Parathyroid adenoma (tissue), 2 donors: ENCODE results near the gene P2RX5.
A peak's percentile ranks its signal among the peaks of the same experiment; 100 is the strongest.

Experiments
- H2AFZ ChIP-seq: fragments of 300-600 bp; sonication (generic); one replicate; pipeline ENCODE4 v1.7.0; 2017; ENCODE audit warnings: antibody characterized with exemption, mild to moderate bottlenecking
- H3K27ac ChIP-seq: fragments of 300-600 bp; sonication (generic); one replicate; pipeline ENCODE4 v1.7.0; 2017
- H3K27me3 ChIP-seq: fragments of 300-600 bp; sonication (generic); one replicate; pipeline ENCODE4 v1.7.0; 2017; ENCODE audit warnings: low read length; ENCODE audit not compliant: control insufficient read depth, insufficient read depth
- H3K36me3 ChIP-seq: fragments of 300-600 bp; sonication (generic); one replicate; pipeline ENCODE4 v1.7.0; 2017; ENCODE audit warnings: low read length; ENCODE audit not compliant: control insufficient read depth, insufficient read depth
- H3K4me1 ChIP-seq: fragments of 300-600 bp; sonication (generic); one replicate; pipeline ENCODE4 v1.7.0; 2017; ENCODE audit warnings: control low read depth
- H3K4me2 ChIP-seq: fragments of 300-600 bp; sonication (generic); one replicate; pipeline ENCODE4 v1.7.0; 2017; ENCODE audit warnings: low read length
- H3K4me3 ChIP-seq: fragments of 300-600 bp; sonication (generic); one replicate; pipeline ENCODE4 v1.7.0; 2017; ENCODE audit warnings: low read depth, low read length
- H3K79me2 ChIP-seq: fragments of 300-600 bp; sonication (generic); one replicate; pipeline ENCODE4 v1.7.0; 2017; ENCODE audit warnings: control low read depth
- H3K9ac ChIP-seq: fragments of 300-600 bp; sonication (generic); one replicate; pipeline ENCODE4 v1.7.0; 2017; ENCODE audit warnings: mild to moderate bottlenecking
- H3K9me3 ChIP-seq: fragments of 300-600 bp; sonication (generic); one replicate; pipeline ENCODE4 v1.7.0; 2017; ENCODE audit warnings: low read length; ENCODE audit not compliant: control insufficient read depth
- CTCF ChIP-seq: fragments of 300-600 bp; sonication (generic); IDR thresholded peaks from one replicate; pipeline ENCODE4 v1.7.0; 2017; ENCODE audit warnings: antibody characterized with exemption, mild to moderate bottlenecking
- donor health status: primary hyperparathyroidism.

P2RX5 gene

GRCh38 chr17:3641717-3642486, 54.1 kb downstream of the P2RX5 start:
- Histone ChIP-seq H3K4me3 (no peak overlapping the region), H3K27me3 (no peaks in the 10 kb centered on the region), H2AFZ (no peak overlapping the region), H3K27ac (no peak overlapping the region), H3K4me1 (peaks cover 5% of the 10 kb centered on the region), H3K9me3 (no peaks in the 10 kb centered on the region), H3K79me2 (peaks cover 6% of the 10 kb centered on the region), H3K4me2 (no peak overlapping the region), H3K36me3 (no peaks in the 10 kb centered on the region), H3K9ac (no peak overlapping the region)
- TF ChIP-seq CTCF, result no peak

- H3K9me3 ChIP-seq, result no peaks in the 10 kb centered on the region
- H3K79me2 ChIP-seq, result peaks cover 7% of the 10 kb centered on the region
- H3K4me2 ChIP-seq, result no peak overlapping the region
- no peak overlapping the region for H3K4me3 ChIP-seq
- H3K36me3 ChIP-seq, result no peaks in the 10 kb centered on the region
- TF ChIP-seq CTCF, result no peak
- no peak overlapping the region for H3K27ac ChIP-seq
- H3K9ac ChIP-seq, result no peak overlapping the region
- no peak overlapping the region for H2AFZ ChIP-seq
- H3K4me1 ChIP-seq, result peaks cover 5% of the 10 kb centered on the region
- H3K27me3 ChIP-seq, result no peaks in the 10 kb centered on the region
These were observed 54.9 kb downstream of the P2RX5 start for GRCh38 chr17:3641014-3641413.

- Histone ChIP-seq H3K27me3 (no peaks in the 10 kb centered on the region), H3K4me1 (peaks cover 5% of the 10 kb centered on the region), H2AFZ (no peak overlapping the region), H3K4me3 (no peak overlapping the region), H3K9ac (no peak overlapping the region), H3K79me2 (peaks cover 13% of the 10 kb centered on the region), H3K9me3 (no peaks in the 10 kb centered on the region), H3K27ac (no peak overlapping the region), H3K36me3 (no peaks in the 10 kb centered on the region), H3K4me2 (no peak overlapping the region)
- TF ChIP-seq CTCF, result no peak
These were observed 55.9 kb downstream of the P2RX5 start for GRCh38 chr17:3639981-3640596.

- no peak for TF ChIP-seq CTCF
- Histone ChIP-seq H3K9ac (no peak overlapping the region), H2AFZ (peak overlapping the region; percentile 83), H3K4me2 (peak overlapping the region; percentile 94), H3K27ac (peak overlapping the region; percentile 88), H3K79me2 (peaks cover 16% of the 10 kb centered on the region), H3K36me3 (no peaks in the 10 kb centered on the region), H3K9me3 (no peaks in the 10 kb centered on the region), H3K4me1 (peaks cover 5% of the 10 kb centered on the region), H3K27me3 (no peaks in the 10 kb centered on the region), H3K4me3 (peak overlapping the region; percentile 90)
These were observed 59.0 kb downstream of the P2RX5 start for GRCh38 chr17:3636908-3637373.
